ENCODE results near the gene PFKFB2. TPM values are rescaled to one million over a fixed set of nuclear protein-coding genes. Genes with fewer than 3 reads are reported as not detected.
A peak's percentile ranks its signal among the peaks of the same experiment; 100 is the strongest.

The PFKFB2 gene
- total RNA-seq, 1 experiment from 2014 or later, result 16.8 TPM

DNA sequence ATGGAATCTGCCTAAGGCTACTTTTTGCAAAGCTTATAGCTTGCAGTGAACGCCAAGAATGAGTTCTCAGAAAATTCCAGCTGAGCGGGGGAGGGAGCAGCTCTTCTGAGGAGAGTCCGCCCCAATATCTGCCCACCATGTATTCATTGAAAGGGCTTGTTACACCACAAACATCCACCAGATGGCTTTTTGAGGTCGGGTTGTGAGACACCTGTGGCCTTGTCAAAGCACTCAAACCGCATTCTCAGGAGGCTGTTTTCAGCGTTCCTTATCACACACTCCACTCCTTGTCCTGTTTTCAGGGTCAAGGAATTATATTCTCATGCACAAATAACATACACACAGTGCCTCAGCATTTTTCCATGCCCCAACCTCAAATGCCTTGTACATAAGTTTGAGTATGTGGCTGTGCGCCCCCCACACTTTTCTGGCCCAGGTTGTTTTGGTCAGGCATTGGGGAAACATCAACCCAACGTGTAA, 31.7 kb downstream of the PFKFB2 start:
- ATAC-seq, result peak; percentile 95
- TF ChIP-seq GRHL2 (CRISPR knock-in tag; IDR thresholded peaks at IDR 0.05; ENCODE audit: insufficient replicate concordance, severe bottlenecking), result no peak
- TF ChIP-seq, protein P1, sequence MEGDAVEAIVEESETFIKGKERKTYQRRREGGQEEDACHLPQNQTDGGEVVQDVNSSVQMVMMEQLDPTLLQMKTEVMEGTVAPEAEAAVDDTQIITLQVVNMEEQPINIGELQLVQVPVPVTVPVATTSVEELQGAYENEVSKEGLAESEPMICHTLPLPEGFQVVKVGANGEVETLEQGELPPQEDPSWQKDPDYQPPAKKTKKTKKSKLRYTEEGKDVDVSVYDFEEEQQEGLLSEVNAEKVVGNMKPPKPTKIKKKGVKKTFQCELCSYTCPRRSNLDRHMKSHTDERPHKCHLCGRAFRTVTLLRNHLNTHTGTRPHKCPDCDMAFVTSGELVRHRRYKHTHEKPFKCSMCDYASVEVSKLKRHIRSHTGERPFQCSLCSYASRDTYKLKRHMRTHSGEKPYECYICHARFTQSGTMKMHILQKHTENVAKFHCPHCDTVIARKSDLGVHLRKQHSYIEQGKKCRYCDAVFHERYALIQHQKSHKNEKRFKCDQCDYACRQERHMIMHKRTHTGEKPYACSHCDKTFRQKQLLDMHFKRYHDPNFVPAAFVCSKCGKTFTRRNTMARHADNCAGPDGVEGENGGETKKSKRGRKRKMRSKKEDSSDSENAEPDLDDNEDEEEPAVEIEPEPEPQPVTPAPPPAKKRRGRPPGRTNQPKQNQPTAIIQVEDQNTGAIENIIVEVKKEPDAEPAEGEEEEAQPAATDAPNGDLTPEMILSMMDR (IDR thresholded peaks at IDR 0.05), result peak; percentile 53; the same call in 1 of the 2 replicates
- Mint-ChIP-seq H3K36me3 (no peaks in the 10 kb centered on the region), H3K9me3 (no peaks in the 10 kb centered on the region), H3K27ac (no peak overlapping the region), H3K4me1 (peaks cover 18% of the 10 kb centered on the region), H3K27me3 (ENCODE audit: low read depth) (no peaks in the 10 kb centered on the region), H3K4me3 (0 out of 2 replicates have a peak overlapping the region, but pooled peaks have one; percentile 19)
- DNase-seq (ENCODE audit: low spot score), result peak; percentile 52
- POLR2A ChIA-PET, result interaction anchor here (1.0 to 1.2 kb wide), 2 partner anchors 32 to 309 kb away, joined by 3 read pairs; partner anchors contain the start of gene PFKFB2
- CTCF ChIA-PET, result interaction anchor here (0.6 to 2.5 kb wide), 28 partner anchors 9 to 614 kb away, joined by 3 to 37 read pairs (median 4); partner anchors contain the start of genes CD55, CR1, CR2 and PFKFB2

- DNase-seq (ENCODE audit: low spot score), result no peak
- ChIA-PET POLR2A (no interaction called here), CTCF (interaction anchor here (1.7 kb wide), 2 partner anchors 33 to 414 kb away, joined by 10 read pairs; partner anchors contain the start of gene PFKFB2)
- no peaks in the 10 kb centered on the region for H3K9me3 Mint-ChIP-seq
- no peaks in the 10 kb centered on the region for H3K36me3 Mint-ChIP-seq
- peak; percentile 56 for ATAC-seq
- no peak overlapping the region for H3K4me3 Mint-ChIP-seq
- H3K27ac Mint-ChIP-seq, result no peak overlapping the region
- H3K4me1 Mint-ChIP-seq, result peaks cover 18% of the 10 kb centered on the region
- no peak for TF ChIP-seq ZMAT4 (CRISPR knock-in tag; IDR thresholded peaks at IDR 0.05)
- no peak for TF ChIP-seq CBFB (CRISPR knock-in tag; IDR thresholded peaks at IDR 0.05; ENCODE audit: low read depth)
- no peak for TF ChIP-seq CREB1 (CRISPR knock-in tag; IDR thresholded peaks at IDR 0.05)
- no peak for TF ChIP-seq ZNF532 (CRISPR knock-in tag; IDR thresholded peaks at IDR 0.05; ENCODE audit: borderline replicate concordance)
- TF ChIP-seq SOX15 (CRISPR knock-in tag; IDR thresholded peaks at IDR 0.05), result no peak
- no peak for TF ChIP-seq GRHL2 (CRISPR knock-in tag; IDR thresholded peaks at IDR 0.05; ENCODE audit: insufficient replicate concordance, severe bottlenecking)
- no peak for TF ChIP-seq ZNF425 (CRISPR knock-in tag; conservative IDR thresholded peaks at IDR 0.05)
- TF ChIP-seq RORB (CRISPR knock-in tag; IDR thresholded peaks at IDR 0.05), result no peak
- TF ChIP-seq, protein P2, sequence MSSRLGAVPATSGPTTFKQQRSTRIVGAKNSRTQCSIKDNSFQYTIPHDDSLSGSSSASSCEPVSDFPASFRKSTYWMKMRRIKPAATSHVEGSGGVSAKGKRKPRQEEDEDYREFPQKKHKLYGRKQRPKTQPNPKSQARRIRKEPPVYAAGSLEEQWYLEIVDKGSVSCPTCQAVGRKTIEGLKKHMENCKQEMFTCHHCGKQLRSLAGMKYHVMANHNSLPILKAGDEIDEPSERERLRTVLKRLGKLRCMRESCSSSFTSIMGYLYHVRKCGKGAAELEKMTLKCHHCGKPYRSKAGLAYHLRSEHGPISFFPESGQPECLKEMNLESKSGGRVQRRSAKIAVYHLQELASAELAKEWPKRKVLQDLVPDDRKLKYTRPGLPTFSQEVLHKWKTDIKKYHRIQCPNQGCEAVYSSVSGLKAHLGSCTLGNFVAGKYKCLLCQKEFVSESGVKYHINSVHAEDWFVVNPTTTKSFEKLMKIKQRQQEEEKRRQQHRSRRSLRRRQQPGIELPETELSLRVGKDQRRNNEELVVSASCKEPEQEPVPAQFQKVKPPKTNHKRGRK (CRISPR knock-in tag; IDR thresholded peaks at IDR 0.05; ENCODE audit: borderline replicate concordance), result no peak
- TF ChIP-seq FOXP4 (CRISPR knock-in tag; IDR thresholded peaks at IDR 0.05), result no peak
- no peaks in the 10 kb centered on the region for H3K27me3 Mint-ChIP-seq (ENCODE audit: low read depth)
These were observed 32.8 kb downstream of the PFKFB2 start for GRCh38 chr1:207085887-207086286.

Data from WTC11 (cell line).